Large intestine (tissue), 3 donors: Measurements from ENCODE around the gene ABLIM1. TPM values are rescaled to one million over a fixed set of nuclear protein-coding genes. Genes with fewer than 3 reads are reported as not detected.

Source experiments
- DNase-seq, 2 donors: peaks; one replicate each; pipeline versions ENCODE4 v3.0.0 to v3.0.0-alpha.2; 2013
- H3K27ac ChIP-seq: one replicate; pipeline ENCODE4 v1.5.1; 2013; ENCODE audit warnings: low read length
- H3K27me3 ChIP-seq: 2 replicates; pipeline ENCODE4 v1.6.1; 2013; ENCODE audit warnings: low read length; ENCODE audit not compliant: control insufficient read depth, insufficient read depth
- H3K36me3 ChIP-seq: 2 replicates; pipeline ENCODE4 v1.6.1; 2013; ENCODE audit warnings: low read length; ENCODE audit not compliant: control insufficient read depth, insufficient read depth
- H3K4me1 ChIP-seq: one replicate; pipeline ENCODE4 v1.6.1; 2013; ENCODE audit warnings: low read length; ENCODE audit not compliant: control insufficient read depth, insufficient read depth
- H3K4me3 ChIP-seq: one replicate; pipeline ENCODE4 v1.5.1; 2013; ENCODE audit warnings: low read length
- H3K9me3 ChIP-seq: one replicate; pipeline ENCODE4 v1.6.1; 2013; ENCODE audit warnings: mild to moderate bottlenecking, low read depth, low read length, moderate library complexity; ENCODE audit not compliant: control insufficient read depth
- WGBS: methylation state at CpG from one replicate; pipeline ENCODE4 v1.1.5; 2013; ENCODE audit warnings: low lambda C conversion rate; ENCODE audit not compliant: insufficient coverage; 5-methylcytosine and 5-hydroxymethylcytosine counted together
- polyA plus RNA-seq: library from polyadenylated mRNA; unstranded; fragments of 120-200 nt; gene quantifications from one replicate; pipeline ENCODE4 v1.2.1, GENCODE V29; 2013

ABLIM1 gene
- polyA plus RNA-seq, 1 donor = 54.9 TPM

DNA sequence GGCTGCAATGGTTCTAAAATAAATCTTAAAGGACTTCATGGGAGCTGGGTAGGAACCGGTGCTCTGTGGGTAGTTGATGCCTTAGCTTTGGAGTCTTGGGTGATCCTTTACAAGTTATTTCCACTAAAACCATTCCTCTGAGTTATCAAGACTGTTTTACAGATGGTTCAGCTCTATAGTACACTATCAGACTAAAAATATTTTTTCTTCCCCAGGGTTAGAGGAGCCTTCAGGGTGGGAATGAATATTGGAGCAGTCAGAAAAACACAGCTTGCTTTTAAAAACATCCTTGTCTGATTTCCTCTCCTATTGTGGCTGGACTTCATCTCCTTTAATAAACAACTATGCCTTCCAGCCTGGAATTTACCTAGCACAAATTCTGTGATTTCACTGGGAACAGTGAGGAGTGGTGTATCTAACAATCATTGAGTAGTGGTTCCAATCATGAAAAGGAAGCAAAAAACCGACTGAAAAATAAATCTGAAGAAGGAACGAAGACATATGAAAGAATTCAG lies 151.1 kb downstream of the ABLIM1 start:
- H3K36me3 ChIP-seq = peaks cover 2% of the 10 kb centered on the region
- peak overlapping the region; percentile 60 for H3K27ac ChIP-seq
- no peaks in the 10 kb centered on the region for H3K9me3 ChIP-seq
- DNase-seq = no peak
- H3K27me3 ChIP-seq = no peaks in the 10 kb centered on the region
- H3K4me1 ChIP-seq = peaks cover 17% of the 10 kb centered on the region
- 86% methylated on average over 1 of the region's 3 CpGs for WGBS
- no peak overlapping the region for H3K4me3 ChIP-seq

DNA sequence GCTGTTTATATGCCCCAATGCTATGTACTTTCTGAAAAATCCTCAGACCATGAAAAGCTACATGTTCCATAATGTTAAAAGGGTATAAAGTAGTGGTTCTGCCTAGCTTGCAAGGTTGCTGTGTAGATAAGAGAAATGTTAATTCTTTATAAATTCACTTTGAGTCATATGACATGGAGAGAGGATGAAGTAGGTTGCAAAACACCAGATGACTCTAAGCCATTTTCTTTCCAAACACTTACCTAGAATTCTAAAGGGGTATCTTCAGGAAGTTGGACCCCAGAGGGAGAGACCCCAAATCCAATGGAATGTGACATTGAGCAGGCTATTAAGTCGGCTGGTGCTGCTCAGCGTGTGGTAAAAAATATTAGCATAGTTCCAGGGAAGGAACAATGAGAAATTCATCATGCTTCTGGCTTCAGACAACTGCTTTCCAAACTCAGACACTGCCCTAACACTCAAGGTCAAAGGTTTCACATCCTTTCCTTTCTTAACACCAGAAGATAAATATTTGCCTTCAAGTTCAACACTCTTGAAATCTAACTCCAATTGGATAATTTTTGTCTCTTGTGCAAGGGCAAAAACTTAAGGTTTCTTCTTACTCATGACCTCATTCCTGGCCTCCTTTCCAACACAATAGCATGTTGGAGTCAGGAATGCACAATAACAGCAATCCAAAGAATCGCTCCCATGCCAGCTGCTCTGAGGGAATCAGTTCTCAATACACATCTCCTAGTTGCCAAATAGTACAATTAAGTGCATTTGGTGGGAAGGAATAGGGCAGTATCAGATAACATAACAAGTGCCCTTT lies 153.1 kb downstream of the ABLIM1 start:
- H3K4me1 ChIP-seq = peaks cover 26% of the 10 kb centered on the region
- H3K4me3 ChIP-seq = no peak overlapping the region
- WGBS = no CpG with 5 or more reads among the region's 3 CpGs
- no peaks in the 10 kb centered on the region for H3K36me3 ChIP-seq
- DNase-seq = peak in 1 of 2 donors; percentile 44
- H3K9me3 ChIP-seq = no peaks in the 10 kb centered on the region
- no peaks in the 10 kb centered on the region for H3K27me3 ChIP-seq
- peak overlapping the region; percentile 66 for H3K27ac ChIP-seq

DNA sequence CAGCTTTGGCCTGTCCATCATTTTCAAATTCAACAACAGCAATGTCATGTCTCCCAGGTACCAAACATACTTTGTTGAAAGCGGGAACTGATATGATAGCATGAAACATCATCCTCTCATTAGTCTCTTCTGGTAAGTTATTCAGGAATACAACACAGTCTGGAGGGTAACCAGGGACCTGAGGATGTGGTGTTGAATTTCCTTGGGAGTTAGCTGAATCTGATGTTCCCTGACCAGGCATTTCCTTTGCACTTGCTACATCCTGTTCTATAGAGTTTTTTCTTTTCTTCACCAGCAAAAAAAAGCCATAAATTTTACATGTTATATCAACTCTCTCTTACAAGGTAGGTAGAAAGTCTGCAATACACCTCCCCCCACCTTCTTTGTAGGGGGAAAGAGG lies 156.0 kb downstream of the ABLIM1 start:
- Histone ChIP-seq H3K27me3 (no peaks in the 10 kb centered on the region), H3K36me3 (no peaks in the 10 kb centered on the region), H3K4me3 (no peak overlapping the region), H3K9me3 (no peaks in the 10 kb centered on the region), H3K4me1 (peaks cover 29% of the 10 kb centered on the region), H3K27ac (no peak overlapping the region)
- DNase-seq = no peak
- WGBS = no CpG with 5 or more reads among the region's 1 CpG

DNA sequence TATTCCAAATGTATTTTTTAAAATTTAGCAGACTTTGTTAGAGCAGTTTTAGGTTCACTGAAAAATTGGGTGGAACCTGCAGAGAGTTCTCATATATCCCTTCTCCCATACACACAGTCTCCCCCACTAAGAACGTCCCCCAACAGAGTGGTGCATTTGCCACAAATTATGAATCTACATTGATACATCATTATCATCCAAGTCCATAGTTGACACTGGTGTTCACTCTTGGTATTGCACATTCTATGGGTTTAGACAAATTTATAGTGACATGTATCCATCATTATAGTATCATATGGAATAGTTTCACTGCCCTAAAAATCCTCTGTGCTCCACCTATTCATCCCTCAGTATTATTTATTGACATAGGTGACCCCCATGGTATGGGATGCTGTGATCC lies 156.4 kb downstream of the ABLIM1 start:
- H3K27ac ChIP-seq = no peak overlapping the region
- no peak overlapping the region for H3K4me3 ChIP-seq
- no peaks in the 10 kb centered on the region for H3K27me3 ChIP-seq
- no CpG with 5 or more reads among the region's 1 CpG for WGBS
- no peaks in the 10 kb centered on the region for H3K9me3 ChIP-seq
- peaks cover 2% of the 10 kb centered on the region for H3K36me3 ChIP-seq
- DNase-seq = no peak
- peaks cover 27% of the 10 kb centered on the region for H3K4me1 ChIP-seq

DNA sequence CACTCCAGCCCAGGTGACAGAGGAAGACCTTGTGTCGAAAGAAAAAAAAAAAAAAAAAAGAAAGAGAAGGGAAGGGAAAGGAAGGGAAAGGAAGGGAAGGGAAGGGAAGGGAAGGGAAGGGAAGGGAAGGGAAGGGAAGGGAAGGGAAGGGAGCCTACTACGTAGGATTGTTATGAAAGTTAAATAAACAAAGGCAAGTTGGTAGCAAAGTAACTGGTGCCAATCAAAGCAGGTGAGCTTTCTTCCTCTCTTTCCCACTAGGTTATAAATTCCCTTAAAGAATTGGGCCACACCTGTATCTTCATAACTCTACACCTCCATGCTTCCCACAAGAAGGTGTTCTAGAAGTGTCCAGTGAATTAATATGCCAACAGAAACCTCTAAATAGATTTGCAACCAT lies 157.4 kb downstream of the ABLIM1 start:
- H3K9me3 ChIP-seq = no peaks in the 10 kb centered on the region
- H3K4me3 ChIP-seq = no peak overlapping the region
- H3K27ac ChIP-seq = peak overlapping the region; percentile 93
- H3K27me3 ChIP-seq = no peaks in the 10 kb centered on the region
- peaks cover 3% of the 10 kb centered on the region for H3K36me3 ChIP-seq
- no CpG with 5 or more reads among the region's 2 CpGs for WGBS
- no peak for DNase-seq
- peaks cover 27% of the 10 kb centered on the region for H3K4me1 ChIP-seq

DNA sequence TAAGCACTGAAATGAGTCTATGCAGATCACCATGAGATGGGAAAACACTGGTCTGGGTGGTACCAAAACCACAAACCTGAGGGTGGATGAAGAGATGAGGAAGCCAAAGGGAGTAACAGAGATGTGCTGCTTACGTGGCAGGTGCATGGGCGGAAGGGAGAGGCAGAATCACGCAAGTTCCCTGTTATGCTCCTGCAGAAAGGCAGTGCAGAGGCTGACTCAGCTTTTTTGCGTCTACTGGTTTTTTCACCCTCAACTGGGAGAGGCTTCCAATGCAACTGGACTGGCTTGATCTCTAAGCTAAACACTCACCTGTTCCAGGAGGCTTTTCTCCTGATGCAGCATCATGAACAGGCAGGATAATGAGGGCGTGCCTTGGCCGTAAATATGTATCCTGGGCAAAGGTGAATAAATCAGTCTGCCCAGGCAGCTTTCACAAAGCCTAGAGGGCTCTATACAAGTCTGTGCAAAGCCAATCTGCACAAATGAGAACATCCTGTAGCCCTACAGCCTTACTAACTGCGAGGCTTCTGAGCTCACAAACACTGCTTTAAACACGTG lies 158.4 kb downstream of the ABLIM1 start:
- Histone ChIP-seq H3K27ac (peak overlapping the region; percentile 93), H3K27me3 (no peaks in the 10 kb centered on the region), H3K4me3 (no peak overlapping the region), H3K4me1 (peaks cover 21% of the 10 kb centered on the region), H3K36me3 (peaks cover 3% of the 10 kb centered on the region), H3K9me3 (no peaks in the 10 kb centered on the region)
- WGBS = no CpG with 5 or more reads among the region's 8 CpGs
- DNase-seq = peak; percentile 96 to 99

DNA sequence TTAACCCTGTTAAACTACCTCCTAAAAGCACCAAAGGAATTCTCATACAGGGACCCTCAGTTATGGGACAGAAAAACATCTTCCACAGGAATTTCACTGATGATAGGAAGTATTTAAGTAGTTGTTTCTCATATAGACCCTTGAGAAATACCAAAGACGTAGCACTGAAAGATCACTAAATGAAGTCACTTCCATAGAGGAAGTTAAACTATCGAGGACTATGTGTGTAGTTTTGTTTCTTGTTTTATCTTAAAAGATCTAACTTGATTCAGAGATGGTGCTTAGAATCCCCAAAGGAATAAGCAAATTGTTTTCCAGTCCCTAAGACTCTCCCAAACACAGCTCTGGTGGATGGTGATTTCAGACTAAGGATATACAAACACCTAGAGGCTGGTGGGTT lies 159.0 kb downstream of the ABLIM1 start:
- DNase-seq = no peak
- 100% methylated on average over 1 of the region's 2 CpGs for WGBS

DNA sequence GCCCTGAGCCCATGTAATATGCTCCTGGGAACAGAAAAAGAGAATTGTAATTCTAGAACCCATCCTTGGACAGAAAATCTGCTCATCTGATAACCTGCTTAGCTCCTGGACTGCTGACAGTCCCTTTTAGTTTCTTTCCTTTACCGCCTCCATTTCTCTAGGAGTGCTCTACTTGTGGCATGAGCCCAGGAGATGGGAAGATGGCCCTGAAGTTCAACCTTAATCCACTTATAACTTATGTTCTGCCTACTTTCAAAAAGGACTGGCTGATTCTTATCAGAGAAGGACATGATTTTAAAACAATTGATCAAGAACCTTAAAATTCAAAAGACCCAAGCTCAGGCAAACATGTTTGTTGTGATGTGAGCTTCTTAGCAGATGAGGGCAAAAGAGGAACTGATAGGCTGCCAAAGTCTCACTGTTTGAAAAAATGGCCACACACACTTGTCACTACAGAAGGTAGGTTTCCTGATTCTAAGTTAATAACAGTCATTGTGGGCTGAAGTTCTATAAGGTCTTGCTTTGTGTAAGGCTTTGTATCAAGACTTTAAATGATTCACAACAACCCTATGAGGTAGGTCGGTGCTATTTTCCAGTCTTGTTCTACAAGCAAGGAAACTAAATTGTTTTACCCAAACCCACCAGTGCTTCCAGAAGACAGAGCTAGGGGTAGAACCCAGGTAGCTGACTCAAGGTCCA lies 159.5 kb downstream of the ABLIM1 start:
- DNase-seq = no peak
- Histone ChIP-seq H3K4me1 (peaks cover 21% of the 10 kb centered on the region), H3K9me3 (no peaks in the 10 kb centered on the region), H3K27ac (peak overlapping the region; percentile 93), H3K27me3 (no peaks in the 10 kb centered on the region), H3K36me3 (peaks cover 3% of the 10 kb centered on the region), H3K4me3 (no peak overlapping the region)
- no CpG with 5 or more reads among the region's 2 CpGs for WGBS

More for the DNA sequence above, 159.0 kb downstream of the ABLIM1 start:
- peak overlapping the region; percentile 93 for H3K27ac ChIP-seq
- no peaks in the 10 kb centered on the region for H3K27me3 ChIP-seq
- H3K4me3 ChIP-seq = no peak overlapping the region
- H3K9me3 ChIP-seq = no peaks in the 10 kb centered on the region
- peaks cover 21% of the 10 kb centered on the region for H3K4me1 ChIP-seq
- peaks cover 3% of the 10 kb centered on the region for H3K36me3 ChIP-seq

DNA sequence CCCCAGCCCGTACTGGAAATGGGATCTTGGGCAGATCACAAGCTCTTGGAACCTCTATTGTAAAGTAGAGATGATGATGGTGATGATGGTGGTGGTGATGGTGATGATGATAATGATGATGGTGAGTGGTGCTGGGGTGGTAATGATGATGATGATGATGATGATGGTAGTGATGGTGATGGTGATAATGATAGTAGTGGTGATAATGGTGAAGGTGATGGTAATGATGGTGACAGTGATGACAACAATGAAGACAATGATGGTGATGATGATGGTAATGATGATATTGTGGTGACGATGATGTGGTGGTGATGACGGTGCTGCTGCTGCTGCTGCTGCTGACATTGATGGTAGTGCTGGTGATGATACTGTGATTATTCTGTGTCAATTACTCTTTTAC lies 162.8 kb downstream of the ABLIM1 start:
- Histone ChIP-seq H3K4me3 (no peak overlapping the region), H3K4me1 (peaks cover 16% of the 10 kb centered on the region), H3K27ac (no peak overlapping the region), H3K9me3 (no peaks in the 10 kb centered on the region), H3K27me3 (no peaks in the 10 kb centered on the region), H3K36me3 (peaks cover 3% of the 10 kb centered on the region)
- WGBS = 100% methylated on average over 3 of the region's 3 CpGs
- no peak for DNase-seq

DNA sequence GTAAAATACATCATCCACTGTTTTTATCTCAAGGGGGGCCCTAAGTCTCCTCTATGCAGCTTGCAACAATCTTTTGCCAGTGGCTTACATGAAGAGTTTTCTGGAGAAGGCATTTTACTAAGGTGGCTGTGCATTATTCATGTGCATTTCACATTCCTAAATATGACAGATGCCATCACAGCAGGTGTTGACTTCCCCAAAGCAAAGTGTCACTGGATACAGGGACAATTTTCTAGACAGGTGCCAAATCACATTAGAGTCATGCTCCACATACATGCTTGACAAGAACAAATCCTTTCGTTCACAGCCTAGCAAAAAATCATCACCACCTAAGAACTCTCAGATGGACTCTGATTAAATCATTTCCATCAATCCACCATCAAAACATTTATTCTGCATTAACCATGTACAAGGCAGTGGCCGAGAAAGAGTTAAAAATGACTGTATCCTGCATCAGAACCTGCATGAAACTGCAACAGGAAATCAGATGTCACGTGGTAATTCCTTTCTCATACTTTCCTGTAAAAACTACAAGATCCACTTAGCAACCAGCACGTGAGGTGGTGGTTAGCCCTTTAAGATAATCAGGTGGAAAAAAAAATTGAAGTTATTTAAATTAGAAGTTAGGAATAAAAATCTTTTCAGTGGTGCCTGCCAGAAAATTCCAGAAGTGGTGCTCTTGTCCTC lies 165.6 kb downstream of the ABLIM1 start:
- 43% methylated on average over 1 of the region's 4 CpGs for WGBS
- Histone ChIP-seq H3K4me3 (no peak overlapping the region), H3K27me3 (no peaks in the 10 kb centered on the region), H3K36me3 (peaks cover 14% of the 10 kb centered on the region), H3K27ac (no peak overlapping the region), H3K9me3 (no peaks in the 10 kb centered on the region), H3K4me1 (no peaks in the 10 kb centered on the region)
- DNase-seq = no peak
